LHCN-M2 (cell line): ENCODE measurements around the gene KLF16. TPM values are rescaled to one million over a fixed set of nuclear protein-coding genes. Genes with fewer than 3 reads are reported as not detected.

Experiments
- DNase-seq: peaks from one replicate; pipeline ENCODE4 v3.0.0-alpha.2; 2012; ENCODE audit warnings: low read depth
- total RNA-seq: library from RNA; depleted of rRNA; stranded (reverse); fragments of >200 nt; gene quantifications from 2 replicates; pipeline ENCODE4 v1.2.3, GENCODE V29; 2014; rRNA removed

KLF16 gene
- total RNA-seq, 1 experiment from 2014 or later: 13.6 TPM

DNA sequence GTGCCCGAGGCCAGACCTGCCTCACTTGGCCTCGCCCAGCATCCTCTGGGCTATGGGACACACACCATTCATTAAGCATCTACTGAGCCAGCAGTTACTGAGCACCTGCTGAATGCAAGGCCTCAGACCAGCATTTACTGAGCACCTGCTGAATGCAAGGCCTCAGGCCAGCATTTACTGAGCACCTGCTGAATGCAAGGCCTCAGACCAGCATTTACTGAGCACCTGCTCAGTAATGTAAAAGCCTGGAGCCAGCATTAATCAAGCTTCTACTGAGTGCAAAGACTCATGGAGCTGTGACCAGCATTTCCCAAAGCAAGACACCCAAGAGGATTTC, 55.0 kb downstream of the KLF16 start:
- no peak for DNase-seq

GRCh38 chr19:1807695-1808394, 55.5 kb downstream of the KLF16 start:
- DNase-seq: no peak

DNA sequence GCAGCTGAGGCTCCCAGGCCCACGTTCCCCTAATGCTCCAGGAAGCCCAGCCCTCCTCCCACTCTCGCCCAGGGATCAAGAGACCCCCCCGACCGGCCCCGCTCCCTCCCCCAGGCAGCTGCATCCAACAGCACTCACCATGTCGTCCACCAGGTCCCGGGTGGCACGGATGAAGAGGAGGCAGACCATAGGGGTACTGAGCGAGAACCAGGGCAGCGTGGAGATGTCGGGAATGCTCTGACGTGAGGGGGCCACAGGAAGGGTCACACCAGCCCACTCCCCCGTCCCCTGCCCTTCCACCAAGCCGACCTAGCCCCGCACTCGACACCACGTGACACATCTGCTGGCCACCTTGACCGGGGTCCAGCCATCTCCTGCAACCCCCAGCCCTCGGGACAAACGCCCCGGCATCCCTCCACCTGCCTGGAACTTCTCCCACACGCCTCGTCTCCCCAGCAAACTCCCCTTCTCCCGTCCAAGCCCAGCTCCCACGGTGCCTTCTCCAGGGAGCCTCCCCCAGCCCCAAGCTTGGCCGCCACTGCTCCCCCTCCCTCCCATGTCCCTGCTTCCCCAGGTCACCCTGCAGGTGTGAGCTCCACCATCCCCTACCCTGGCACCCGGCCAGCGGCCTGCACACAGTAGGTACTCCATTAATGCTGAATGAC, 56.2 kb downstream of the KLF16 start:
- no peak for DNase-seq

GRCh38 chr19:1806184-1807029, 57.0 kb downstream of the KLF16 start:
- no peak for DNase-seq

- DNase-seq: no peak
Measured at GRCh38 chr19:1805401-1806183, 57.8 kb downstream of the KLF16 start.

DNA sequence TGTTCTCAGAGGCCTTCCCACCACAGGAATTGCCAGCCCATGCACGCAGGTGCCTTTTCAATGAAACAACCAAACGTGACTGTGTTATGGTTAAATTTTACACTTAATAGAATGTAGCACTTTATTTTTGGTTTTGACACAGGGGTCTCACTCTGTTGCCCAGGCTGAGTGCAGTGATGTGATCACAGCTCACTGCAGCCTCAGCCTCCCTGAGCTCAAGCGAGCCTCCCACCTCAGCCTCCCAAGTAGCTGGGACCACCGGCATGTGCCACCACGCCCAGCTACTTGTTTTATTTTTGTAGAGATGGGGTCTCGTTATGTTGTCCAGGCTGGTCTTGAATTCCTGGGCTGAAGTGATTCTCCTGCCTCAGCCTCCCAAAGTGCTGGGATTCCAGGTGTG, 58.5 kb downstream of the KLF16 start:
- DNase-seq: no peak

Other genes starting within 250 kb of the KLF16 start
- gene TCF3, start 211.0 kb downstream of the KLF16 start, total RNA-seq: 150 and 183 TPM in 2 replicates
- gene ONECUT3, start 110.1 kb downstream of the KLF16 start, total RNA-seq: 0.06 TPM in 1 of 2 replicates, not detected in the other
- gene ATP8B3, start 51.3 kb downstream of the KLF16 start, total RNA-seq: 4.9 and 6.5 TPM in 2 replicates
- 8.7 and 9.0 TPM in 2 replicates for gene REXO1, start 15.1 kb downstream of the KLF16 start, total RNA-seq
- 118 and 132 TPM in 2 replicates for gene ABHD17A, start 21.9 kb upstream of the KLF16 start, total RNA-seq
- 6.0 and 7.6 TPM in 2 replicates for gene ADAT3, start 41.8 kb upstream of the KLF16 start, total RNA-seq
- gene SCAMP4, start 41.8 kb upstream of the KLF16 start, total RNA-seq: 105 and 147 TPM in 2 replicates
- 96.0 and 103 TPM in 2 replicates for gene CSNK1G2, start 77.6 kb upstream of the KLF16 start, total RNA-seq
- gene BTBD2, start 152.1 kb upstream of the KLF16 start, total RNA-seq: 69.4 and 76.1 TPM in 2 replicates
- 44.0 and 49.5 TPM in 2 replicates for gene MKNK2, start 187.7 kb upstream of the KLF16 start, total RNA-seq
- 26.5 and 33.9 TPM in 2 replicates for gene MOB3A, start 232.7 kb upstream of the KLF16 start, total RNA-seq
- 0.83 and 1.2 TPM in 2 replicates for gene IZUMO4, start 233.3 kb upstream of the KLF16 start, total RNA-seq